NOMO-1 treated with DMSO at 0.1 percent for 48 hours (cell line): ENCODE results near the gene CYP3A4.
"Not testable (repeated sequence)": the region's sequence is repeated elsewhere in the genome, so short reads cannot be mapped to it uniquely, and the experiment has no call there.

Experiments used
- DNase-seq: peaks from one replicate; lab custom pipeline; 2025; ENCODE audit not compliant: unreplicated experiment; lab: John Stamatoyannopoulos, UW

CYP3A4 gene

DNA sequence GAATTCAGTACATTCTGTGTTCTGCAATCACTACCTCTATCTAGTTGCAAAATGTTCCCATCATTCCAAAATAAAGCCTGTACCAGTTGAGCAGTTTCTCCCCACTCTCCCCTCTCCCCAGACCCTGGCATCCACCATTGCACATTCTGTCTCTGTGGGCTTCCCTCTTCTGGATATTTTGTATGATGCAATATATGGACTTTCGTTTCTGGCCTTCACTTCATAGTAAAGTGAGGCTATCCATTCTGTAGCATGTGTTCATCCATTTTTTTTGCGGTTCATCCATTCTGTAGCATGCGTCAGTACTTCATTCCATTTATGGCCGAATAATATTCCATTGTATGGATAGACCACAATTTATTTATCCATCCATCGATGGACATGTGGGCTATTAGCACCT lies 9.5 kb upstream of the CYP3A4 start:
- no peak for DNase-seq

DNA sequence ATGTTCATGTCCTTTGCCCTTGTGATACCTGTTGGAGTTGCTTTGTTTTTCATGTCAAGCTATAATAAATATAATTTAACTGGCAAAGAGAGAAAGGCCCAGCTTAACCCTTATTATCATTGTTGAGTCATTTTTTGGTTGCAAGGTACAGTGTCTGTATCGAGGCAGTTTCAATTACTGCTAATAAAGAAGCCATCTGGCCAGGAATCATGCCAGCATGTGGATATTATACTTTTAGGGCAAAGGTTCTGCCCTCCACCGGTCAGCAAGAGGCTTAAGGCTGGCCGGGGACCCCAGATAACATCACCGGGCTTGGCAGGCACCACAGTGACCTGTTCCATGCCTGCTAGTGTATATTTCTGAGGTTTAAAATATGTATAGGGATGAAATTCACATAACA lies 9.0 kb upstream of the CYP3A4 start:
- no peak for DNase-seq

DNA sequence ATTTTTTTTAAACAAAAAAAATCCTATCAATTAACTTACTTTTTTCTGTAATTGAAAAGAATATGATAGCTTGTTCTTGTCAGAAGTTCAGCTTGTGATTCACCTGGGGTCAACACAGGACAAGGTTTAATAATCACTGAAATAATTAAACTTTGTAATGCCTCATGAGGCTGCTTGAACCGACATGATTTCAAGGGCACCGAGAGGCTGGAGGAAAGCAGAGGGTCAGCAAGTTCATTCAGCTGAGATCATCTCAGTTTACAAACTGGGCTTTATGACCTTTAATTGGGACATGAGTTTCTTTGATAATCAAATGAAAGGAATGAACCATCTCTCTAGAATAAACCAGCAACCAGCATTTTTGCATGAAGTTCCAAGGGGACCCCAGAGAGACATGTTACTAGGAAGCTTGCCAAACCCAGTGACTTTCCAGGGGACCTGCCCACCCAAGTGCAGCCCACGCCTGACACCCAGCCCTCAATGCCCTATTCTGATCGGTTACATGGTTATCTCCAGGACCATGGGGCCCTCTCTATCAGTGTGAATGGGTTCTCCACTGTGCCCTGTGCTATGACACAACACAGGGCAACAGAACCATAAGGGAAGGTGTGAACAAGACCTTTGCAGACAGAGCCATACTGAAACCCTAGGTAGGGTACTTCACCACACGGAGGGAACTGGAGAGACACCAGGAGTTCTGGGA lies 7.8 kb upstream of the CYP3A4 start:
- no peak for DNase-seq

DNA sequence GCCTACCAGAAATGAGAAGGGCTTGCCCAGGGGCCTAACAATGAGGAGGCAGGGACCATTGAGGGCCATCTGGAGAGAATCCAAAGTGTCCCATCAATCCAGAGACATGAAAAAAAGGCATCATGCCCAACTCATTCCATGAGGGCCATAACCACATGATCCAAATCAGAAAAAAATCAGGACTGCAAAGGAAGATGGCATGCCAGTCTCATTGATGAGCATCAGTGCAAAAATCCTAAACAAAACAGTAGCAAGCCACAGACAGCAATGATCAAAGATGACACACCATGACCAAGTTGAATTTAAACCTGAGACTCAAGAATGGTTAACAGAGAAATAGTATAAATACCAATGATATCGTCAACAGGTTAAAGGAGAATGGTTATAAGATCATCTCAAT lies 7.0 kb upstream of the CYP3A4 start:
- no peak for DNase-seq

DNA sequence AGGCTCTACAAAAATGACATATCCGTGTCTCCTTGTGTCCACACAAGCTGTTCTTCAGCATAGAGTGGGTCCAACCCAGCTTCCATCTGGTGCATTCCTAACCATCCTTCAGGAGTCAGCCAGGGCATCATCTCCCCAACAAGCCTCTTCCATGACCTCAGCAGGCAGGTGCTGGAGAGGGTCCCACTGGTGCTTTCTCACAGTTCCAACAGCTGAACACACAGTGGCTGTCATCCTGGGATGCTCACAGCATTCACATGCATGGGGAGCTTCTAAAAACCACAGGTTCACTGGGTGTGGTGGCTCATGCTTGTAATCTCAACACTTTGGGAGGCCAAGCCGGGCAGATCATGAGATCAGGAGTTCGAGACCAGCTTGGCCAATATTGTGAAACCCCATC lies 6.4 kb upstream of the CYP3A4 start:
- DNase-seq = no peak

DNA sequence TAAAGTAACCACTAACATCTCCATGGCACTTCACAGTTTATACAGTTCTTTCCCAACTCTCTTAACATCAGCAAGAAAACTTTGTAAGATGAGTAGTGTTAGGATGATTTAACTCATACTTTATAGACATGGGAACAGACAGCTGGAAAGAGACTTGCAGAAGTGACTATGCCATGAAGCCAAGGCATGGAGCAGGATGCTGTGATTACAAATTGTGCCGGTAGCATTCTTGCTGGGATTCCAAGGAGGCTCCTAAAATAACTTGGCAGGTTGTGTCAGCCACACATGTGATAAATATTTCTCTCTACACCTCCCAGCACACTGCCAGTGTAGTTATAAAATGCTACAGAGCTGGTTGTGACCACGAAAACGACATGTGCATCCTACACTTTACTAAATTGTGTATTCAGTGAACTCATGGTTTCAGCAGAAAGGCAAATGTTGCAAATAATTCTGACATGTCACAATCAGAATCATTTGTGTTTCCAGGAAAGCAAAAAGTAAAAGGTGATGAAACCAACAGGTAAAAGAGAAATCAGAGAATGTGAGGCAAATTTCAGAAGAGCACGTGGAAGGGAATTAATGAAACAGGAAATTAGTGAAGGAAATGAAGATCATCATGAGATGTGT lies 5.6 kb upstream of the CYP3A4 start:
- DNase-seq = no peak

DNA sequence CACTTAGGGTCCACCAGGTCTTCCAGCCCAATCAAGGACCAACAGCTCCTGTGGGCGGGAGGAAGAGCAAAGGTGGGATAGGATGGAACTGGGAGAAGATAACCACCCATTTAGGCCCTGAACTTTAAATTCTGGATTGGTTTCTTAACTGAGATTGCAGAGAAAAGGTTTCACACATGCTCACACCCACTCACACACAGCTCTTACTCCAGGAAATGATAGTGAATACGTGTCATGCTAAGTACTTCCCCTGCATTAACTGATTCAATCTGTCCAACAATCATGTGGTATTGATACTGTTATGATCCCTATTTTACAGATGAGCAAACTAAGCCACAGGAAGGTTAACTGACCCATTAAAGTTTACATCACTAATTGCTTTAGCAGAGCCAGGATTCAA lies 4.6 kb upstream of the CYP3A4 start:
- no peak for DNase-seq

DNA sequence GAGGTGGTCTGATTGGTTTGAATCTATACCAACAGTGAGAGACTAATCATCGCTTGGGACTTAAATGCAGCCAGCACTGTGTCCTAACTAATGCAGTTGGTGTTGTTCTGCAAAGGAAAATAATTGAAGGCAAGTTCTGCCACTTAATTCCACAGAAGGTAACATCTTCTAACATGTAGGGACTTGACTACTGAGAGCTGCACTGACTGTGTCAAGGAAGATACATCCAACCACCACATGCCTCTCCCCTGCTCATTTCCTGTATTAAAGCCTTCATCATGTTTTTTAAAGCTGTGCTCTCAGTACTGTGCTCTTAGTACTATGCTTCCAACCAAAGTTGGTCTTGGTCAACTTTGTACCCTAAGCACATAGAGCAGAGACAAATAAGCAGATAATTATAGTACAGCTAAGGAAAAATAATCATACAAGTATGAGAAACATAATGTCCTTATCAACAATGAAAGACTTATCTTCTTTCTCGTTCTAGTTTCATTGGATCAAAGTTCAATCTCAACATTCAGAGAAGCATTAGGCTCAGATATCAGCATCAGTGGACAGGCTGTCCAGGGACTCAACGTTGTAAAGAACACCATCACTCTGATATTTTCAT lies 2.8 kb upstream of the CYP3A4 start:
- no peak for DNase-seq

DNA sequence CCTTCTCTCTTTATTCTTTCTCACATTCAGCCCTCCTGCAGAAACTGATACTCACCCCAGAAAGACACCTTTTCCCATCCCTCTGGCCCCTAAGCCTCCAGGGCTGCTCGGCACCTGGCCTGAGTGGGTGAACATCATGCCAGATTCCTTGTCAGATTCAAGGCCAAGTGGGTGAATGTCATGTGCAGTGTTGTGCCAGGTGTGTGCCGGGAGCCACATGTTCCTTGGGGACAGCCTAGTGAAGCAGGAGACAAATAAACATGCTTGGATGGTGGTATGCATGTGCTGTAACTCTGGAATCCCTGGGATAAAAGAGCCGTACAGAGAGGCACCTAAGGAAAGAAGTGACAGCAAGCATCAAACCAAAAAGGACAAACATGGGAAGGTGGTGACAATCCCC lies 1.7 kb upstream of the CYP3A4 start:
- DNase-seq = not testable (repeated sequence)

DNA sequence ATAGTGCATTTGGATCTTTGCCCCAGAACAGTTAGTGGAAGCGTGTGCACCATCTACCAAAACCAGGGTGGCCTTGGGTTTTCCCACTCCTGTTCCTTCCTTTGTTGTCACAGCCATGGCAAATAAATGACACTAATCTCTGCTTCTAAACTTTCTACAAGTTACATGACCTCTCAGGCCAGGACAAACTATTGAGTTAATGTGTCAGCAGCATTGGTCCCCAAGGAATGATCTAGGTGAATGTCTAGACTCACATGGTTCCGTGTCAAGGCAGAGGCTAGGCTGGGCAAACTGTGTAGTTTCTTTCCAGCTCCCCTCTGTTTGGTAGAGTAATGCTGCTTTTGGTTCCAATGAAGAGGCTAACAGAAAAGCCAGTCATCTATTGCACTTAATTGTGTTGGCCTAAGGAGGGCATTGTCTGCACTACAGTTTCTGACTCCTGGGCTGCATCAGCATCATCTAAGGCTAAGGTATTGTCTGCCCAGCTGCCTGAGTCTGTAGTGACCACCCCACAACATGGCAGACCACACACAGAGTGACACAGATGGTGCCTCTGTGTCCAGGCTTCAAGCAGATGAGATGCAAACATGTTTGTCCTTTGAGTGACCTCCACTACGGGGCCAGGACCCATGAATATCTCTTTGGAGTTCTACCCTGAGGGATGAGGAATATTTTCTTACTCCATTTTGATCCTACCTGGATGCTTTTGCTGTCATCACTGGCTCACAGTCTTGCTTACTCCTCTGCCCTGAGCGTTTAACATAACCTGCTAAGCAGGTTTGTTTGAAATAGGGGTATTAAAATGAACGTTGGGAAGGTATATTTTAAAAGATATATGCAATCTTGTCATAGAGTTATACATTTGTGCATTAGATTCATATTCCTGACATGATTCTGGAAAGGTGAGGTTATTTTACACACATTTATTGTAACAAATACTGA lies 1.7 kb downstream of the CYP3A4 start:
- no peak for DNase-seq

DNA sequence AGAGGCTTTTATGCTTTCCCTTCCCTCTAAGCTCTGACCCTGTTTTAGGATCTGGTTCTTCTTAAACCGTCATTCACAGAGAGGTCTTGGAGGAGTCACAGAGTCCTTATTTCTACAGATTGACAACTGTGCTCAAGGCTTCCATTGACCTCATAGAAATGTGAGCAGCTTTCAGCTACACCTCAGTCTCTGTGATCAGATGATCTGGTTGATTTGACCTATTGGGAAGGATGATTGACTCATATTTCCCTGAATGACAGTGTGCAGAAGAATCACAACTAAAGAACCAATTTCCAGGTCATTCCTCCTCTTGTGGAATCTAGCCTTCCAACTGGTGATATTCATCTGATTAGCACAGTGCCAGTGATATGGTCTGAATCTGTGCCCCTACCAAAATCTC lies 3.4 kb downstream of the CYP3A4 start:
- DNase-seq = no peak

DNA sequence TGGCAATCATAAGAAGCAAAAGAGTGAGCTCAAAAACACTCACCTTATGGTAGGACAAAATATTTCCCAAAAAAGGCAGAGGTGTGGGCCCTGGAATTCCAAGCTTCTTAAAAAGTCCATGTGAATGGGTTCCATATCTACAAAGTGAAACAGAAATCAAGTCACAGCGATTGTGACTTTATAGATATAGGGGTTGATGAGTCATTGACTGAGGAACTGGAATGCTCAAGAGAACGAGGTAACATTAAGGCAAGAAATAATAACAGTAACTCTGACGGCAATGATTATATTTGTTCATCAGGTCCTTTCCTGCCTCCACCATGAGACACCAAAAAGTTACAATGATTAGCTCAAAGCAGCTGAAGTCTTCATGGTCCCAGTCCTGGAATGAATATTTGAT lies 4.0 kb downstream of the CYP3A4 start:
- DNase-seq = no peak

DNA sequence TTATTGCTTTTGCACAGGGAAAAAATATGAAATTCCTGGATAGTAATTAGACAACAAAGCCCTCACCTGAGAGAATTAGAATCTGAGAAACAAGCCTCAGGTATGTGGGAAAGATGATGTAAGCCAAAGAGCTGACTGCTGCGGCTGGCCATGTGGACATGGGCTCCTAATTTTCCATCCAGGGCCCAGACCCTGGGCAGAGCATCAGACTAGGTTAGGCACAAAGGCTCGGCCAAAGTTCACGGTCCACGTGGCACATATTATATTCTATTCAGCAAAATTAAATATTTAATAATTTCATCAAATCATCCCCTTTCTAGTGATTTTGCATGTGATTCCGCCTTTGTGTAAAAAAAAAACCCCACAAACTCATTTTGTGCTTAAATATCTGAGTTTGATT lies 5.1 kb downstream of the CYP3A4 start:
- no peak for DNase-seq

DNA sequence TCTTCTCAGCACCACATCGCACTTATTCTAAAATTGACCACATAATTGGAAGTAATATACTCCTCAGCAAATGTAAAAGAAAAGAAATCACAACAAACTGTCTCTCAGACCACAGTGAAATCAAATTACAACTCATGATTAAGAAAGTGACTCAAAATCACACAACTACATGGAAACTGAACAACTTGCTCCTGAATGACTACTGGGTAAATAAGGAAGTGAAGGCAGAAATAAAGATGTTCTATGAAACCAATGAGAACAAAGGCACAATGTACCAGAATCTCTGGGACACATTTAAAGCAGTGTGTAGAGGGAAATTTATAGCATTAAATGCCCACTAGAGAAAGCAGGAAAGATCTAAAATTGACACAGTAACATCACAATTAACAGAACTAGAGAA lies 10.6 kb downstream of the CYP3A4 start:
- DNase-seq = not testable (repeated sequence)

DNA sequence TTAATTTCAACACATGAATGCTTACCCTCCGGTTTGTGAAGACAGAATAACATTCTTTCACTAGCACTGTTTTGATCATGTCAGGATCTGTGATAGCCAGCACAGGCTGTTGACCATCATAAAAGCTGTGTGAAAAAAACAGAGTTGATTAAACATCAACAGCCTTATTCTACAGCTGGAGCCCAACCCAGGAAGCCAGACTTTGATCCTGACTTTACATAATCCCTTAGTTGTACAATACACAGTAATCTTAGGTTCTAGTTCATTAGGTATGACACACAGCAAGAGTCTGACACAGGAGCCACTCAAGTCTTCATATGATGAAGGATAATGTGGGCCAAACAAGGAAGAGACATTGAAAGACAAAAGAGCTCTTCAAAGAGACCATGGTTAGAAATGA lies 11.4 kb downstream of the CYP3A4 start:
- DNase-seq = no peak

DNA sequence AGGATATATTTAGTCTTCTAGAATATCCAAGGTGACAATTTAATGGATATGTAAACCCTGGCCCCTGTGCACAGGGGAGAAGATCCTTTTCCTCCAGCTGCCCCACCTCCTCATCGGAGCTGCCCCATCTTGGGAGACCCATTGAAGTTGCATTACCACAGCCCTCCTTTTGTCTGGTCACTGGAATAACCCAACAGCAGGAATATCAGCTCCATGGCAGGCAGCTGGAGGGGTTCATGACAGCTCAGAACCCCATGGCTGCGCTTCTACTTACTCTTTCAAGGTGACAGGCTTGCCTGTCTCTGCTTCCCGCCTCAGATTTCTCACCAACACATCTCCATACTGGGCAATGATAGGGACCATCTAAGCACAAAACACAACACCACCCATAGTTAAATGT lies 14.5 kb downstream of the CYP3A4 start:
- not testable (repeated sequence) for DNase-seq

DNA sequence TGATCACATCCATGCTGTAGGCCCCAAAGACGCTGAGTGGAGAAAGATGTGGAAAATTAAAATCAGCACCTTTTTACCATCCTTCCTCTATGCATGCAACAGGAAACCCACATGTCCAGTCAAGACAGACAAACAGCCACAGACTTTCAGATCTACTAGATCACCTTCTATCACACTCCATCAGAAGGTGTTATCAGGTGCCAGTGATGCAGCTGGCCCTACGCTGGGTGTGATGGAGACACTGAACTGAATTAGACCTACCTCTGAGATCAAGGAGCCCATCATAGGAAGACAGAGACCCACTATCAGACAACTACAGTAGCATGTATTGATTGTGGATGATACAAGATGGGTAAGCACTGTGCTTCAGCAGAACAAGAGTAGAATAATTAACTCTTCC lies 15.5 kb downstream of the CYP3A4 start:
- no peak for DNase-seq

DNA sequence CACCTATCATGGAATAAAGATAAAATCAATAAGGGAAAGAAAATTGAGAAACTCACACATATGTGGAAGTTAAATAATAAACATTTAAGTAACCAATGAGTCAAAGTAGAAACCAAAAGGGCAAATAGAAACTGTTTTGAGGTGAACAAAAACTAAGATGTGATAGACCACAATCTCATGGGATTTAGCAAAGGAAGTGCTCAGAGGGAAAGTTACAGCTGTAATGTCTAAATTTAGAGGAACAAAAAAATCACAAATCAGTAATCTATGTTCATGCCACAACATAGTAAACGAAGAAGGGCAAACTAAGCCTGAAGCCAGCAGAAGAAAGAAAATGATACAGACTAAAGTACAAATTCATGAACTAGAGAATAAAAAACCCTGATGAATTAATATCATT lies 16.3 kb downstream of the CYP3A4 start:
- DNase-seq = no peak

DNA sequence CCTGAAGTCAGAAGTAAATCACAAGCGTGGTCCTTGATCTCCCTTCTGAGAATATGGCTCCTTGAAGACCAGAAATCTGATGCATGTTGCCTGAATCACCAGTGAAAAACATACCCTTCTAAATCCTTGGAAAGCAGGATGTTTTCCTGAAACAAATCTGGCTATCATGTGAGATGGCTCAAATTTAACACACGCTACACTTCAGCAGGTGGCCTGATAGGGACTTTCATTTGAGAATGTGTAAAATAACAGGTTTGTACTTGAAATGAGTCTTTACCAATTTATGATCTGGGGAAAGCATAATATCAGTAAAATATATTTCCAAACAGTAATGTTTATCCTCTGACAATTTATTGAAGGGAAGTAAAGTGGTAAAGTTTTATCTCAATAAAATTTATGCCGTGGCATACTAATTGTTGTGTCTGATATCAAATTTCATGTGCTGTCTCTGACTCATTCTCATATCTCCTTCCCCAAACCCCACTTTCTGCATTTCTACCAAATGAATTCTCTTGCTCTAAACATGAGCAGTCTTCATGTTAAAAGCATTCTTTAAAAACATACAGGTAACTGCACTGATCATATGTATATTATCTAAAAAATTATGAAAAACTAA lies 17.4 kb downstream of the CYP3A4 start:
- DNase-seq = no peak

DNA sequence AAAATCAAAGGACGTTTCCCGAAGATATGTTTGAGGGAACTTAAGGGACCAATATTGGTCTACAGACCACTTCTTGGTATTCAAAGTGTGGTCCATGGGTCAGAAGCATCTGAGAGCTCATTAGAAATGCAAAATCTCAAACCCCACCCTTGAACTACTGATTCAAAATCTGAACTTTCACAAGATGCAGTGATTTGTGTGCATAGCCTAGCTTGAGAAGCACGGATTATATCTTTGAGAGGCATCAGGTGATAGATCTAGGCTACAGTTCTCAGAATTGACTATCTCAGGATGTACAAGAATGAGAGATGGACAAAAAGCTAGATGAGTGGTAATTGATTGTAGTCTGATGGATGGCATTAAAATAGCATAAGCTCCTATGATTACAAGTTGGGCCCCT lies 19.5 kb downstream of the CYP3A4 start:
- DNase-seq = no peak

DNA sequence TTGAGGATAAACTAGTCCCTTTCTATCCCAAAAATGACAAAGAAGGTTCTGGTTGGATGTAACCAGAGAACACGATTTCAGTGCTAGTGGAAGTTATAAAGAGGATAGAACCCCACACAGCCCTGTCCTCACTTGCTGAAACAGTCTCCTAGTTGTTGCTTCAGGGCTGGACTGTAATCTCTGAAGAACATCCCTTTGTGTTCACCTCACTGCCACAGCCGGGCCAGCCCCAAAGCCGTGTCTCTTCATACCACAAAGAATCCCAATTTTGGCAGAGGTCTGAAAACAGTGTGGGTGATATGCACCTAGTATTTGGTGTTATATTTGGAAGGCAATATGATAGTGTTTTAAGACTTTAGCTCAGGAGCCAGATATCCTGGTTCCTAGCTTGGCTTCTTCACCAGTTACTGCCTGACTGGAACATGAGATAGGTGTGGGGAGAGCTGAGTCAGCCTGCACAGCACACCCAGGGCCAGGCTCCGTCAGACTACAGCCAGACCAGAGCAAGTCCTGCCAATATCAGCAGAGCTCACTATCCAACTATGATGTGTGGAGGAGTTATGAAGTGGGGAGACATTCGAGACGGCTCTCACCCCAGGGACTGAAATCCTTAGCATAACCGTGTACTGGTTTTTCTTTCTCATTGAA lies 21.2 kb downstream of the CYP3A4 start:
- no peak for DNase-seq
